Right atrium auricular region (tissue), 2 donors: Measurements from ENCODE around the gene TRAPPC10. TPM values are rescaled to one million over a fixed set of nuclear protein-coding genes. Genes with fewer than 3 reads are reported as not detected.

Experiments
- DNase-seq: peaks from one replicate; pipeline ENCODE4 v3.0.0-alpha.2; 2019; ENCODE audit warnings: low spot score
- H3K27ac ChIP-seq, 2 donors: fragments of 200-600 bp; sonication (generic); 1 replicate in 1 of 2; 2 replicates in 1 of 2; pipeline ENCODE4 v1.5.1; 2016 to 2019
- H3K27me3 ChIP-seq, 2 donors: fragments of 200-600 bp; sonication (generic); one replicate each; pipeline versions ENCODE4 v1.5.1 to v1.6.0; 2017 to 2019
- H3K36me3 ChIP-seq: fragments of 200-600 bp; sonication (generic); one replicate; pipeline ENCODE4 v1.5.1; 2016
- H3K4me1 ChIP-seq, 2 donors: fragments of 200-600 bp; sonication (generic); one replicate each; pipeline versions ENCODE4 v1.5.1 to v1.6.0; 2017 to 2019
- H3K4me3 ChIP-seq, 2 donors: fragments of 200-600 bp; sonication (generic); 1 replicate in 1 of 2; 2 replicates in 1 of 2; pipeline ENCODE4 v1.5.1; 2017 to 2019; ENCODE audit warnings: mild to moderate bottlenecking in 1 of 2, moderate library complexity in 1 of 2
- H3K9me3 ChIP-seq, 2 donors: fragments of 200-600 bp; sonication (generic); one replicate each; pipeline ENCODE4 v1.5.1; 2019
- total RNA-seq, 2 donors: library from RNA; depleted of rRNA; stranded (reverse); fragments of >200 nt; gene quantifications; one replicate each; pipeline ENCODE4 v1.1.0, GENCODE V29; 2016
- TF ChIP-seq, protein P1 (sequence below), 2 donors: fragments of 200-600 bp; sonication (generic); IDR thresholded peaks; one replicate each; pipeline ENCODE4 v1.5.1; 2019; ENCODE audit warnings: antibody characterized with exemption in 2 of 2

Gene TRAPPC10
- total RNA-seq, 2 donors from 2014 or later: 18.2 to 19.7 TPM

DNA sequence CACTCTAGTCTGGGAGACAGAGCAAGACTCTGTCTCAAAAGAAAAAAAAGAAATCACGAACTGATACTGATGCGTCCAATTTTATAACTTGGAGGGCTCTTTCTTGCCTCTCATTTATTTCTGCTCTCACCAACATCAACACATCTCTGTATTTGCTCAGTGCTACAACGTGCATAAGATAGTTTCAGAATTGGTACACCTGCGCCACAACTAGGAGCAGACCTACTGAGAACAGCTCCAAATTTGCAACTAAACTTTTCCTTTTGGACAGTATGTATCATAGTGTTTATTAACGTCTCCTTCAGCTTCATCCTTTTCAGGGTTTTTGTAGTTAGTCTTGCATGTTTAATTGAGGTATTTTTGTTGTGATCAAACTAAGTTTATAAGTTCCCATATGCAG, 27.7 kb downstream of the TRAPPC10 start:
- H3K36me3 ChIP-seq: peaks cover 36% of the 10 kb centered on the region
- DNase-seq: no peak
- TF ChIP-seq, protein P1, sequence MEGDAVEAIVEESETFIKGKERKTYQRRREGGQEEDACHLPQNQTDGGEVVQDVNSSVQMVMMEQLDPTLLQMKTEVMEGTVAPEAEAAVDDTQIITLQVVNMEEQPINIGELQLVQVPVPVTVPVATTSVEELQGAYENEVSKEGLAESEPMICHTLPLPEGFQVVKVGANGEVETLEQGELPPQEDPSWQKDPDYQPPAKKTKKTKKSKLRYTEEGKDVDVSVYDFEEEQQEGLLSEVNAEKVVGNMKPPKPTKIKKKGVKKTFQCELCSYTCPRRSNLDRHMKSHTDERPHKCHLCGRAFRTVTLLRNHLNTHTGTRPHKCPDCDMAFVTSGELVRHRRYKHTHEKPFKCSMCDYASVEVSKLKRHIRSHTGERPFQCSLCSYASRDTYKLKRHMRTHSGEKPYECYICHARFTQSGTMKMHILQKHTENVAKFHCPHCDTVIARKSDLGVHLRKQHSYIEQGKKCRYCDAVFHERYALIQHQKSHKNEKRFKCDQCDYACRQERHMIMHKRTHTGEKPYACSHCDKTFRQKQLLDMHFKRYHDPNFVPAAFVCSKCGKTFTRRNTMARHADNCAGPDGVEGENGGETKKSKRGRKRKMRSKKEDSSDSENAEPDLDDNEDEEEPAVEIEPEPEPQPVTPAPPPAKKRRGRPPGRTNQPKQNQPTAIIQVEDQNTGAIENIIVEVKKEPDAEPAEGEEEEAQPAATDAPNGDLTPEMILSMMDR (IDR thresholded peaks at IDR 0.05): no peak
- H3K27ac ChIP-seq: no peak overlapping the region
- H3K27me3 ChIP-seq: no peaks in the 10 kb centered on the region
- H3K4me1 ChIP-seq: no peaks in the 10 kb centered on the region
- H3K9me3 ChIP-seq: no peaks in the 10 kb centered on the region
- no peak overlapping the region for H3K4me3 ChIP-seq

DNA sequence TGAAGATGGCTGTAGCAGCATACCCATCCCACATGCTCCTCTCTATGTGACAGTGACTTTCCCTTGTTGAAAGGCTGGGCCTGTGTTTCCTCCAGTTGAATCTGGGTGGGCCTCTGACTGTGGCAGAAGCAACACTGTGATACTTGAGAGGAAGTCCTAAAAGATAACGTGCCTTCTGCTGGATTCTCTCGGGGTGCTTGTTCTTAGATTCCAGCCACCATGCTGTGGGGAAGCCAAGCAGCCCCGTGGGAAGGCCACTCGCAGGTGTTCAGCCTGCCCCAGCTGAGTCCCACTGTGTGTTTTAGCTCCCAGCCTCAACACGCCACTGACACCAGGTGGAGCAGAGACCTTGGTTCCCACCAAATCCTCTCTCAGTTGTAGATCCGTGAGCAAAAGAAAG, 31.5 kb downstream of the TRAPPC10 start:
- H3K4me1 ChIP-seq: no peaks in the 10 kb centered on the region
- TF ChIP-seq, protein P1 (IDR thresholded peaks at IDR 0.05): no peak
- no peak for DNase-seq
- H3K27ac ChIP-seq: no peak overlapping the region
- no peak overlapping the region for H3K4me3 ChIP-seq
- H3K27me3 ChIP-seq: no peaks in the 10 kb centered on the region
- no peaks in the 10 kb centered on the region for H3K9me3 ChIP-seq
- peaks cover 10% of the 10 kb centered on the region for H3K36me3 ChIP-seq

DNA sequence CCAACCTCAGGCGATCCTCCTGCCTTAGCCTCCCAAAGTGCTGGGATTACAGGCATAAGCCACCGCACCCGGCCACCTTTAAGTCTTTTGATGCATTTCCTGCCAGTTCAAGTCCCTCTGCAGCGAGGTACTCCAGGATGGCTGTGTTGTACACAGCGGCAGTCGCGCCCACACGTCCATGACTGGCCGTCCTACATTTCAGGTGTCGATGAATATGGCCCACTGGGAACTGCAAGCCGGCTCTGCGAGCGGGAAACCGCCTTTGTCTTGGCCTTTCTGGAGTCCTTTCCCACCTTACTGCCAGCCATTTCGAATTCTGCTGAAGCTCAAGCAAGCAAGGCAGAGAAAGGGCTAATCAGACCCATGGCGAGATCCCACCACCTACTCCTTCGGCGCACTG, 34.6 kb downstream of the TRAPPC10 start:
- H3K36me3 ChIP-seq: no peaks in the 10 kb centered on the region

DNA sequence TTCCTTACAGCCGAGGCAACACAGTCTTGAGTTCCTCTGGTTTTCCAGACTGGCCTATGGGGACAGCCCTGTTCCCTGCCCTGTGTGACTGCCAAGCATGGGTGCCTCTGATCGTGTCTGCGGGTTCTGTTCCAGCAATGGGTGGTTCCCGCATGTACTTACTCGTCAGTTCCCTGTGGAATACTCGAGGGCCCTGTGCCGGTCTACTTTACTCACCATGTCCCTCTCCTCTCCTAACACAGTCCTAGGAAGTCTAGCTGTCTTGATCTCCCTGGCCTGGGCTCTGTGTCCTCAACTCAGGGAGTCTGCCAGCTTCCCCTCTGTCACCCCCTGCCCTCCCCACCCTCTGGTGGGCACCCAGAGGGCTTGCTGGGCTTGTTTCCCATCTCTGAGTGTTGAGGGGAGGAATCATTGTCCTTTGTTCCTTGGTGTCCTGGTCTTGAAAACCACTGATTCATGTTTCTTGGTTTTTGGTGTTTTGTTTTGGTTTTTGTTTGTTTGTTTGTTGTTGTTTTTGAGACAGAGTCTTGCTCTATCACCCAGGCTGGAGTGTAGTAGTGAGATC, 36.0 kb downstream of the TRAPPC10 start:
- H3K4me3 ChIP-seq: no peak overlapping the region
- TF ChIP-seq, protein P1 (IDR thresholded peaks at IDR 0.05): no peak

More for the DNA sequence above, 34.6 kb downstream of the TRAPPC10 start:
- Histone ChIP-seq H3K9me3 (no peaks in the 10 kb centered on the region), H3K27ac (no peak overlapping the region), H3K27me3 (no peaks in the 10 kb centered on the region), H3K4me3 (no peak overlapping the region), H3K4me1 (peaks cover 0 to 18% of the 10 kb centered on the region in 2 donors)
- no peak for DNase-seq
- TF ChIP-seq, protein P1 (IDR thresholded peaks at IDR 0.05): no peak

DNA sequence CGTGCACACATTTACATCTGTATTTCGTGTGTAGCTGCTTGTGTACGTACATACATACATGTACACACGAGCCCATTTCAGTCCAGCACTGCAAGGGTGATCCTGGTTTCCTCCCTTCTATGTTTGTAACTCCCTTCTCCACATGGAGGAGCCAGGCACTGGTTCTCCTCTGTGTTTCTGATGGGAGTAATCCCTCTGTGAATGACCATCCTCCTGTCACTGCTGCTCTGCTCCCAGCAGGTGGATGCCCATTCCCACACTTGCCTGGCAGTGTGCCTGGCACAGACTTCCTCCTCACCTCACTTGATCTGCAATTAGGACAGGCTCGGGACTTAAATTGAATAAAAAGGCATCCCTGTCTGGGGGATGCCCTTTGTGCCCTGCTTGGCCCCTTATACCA, 37.1 kb downstream of the TRAPPC10 start:
- no peak for DNase-seq
- H3K36me3 ChIP-seq: no peaks in the 10 kb centered on the region
- H3K9me3 ChIP-seq: no peaks in the 10 kb centered on the region
- H3K4me3 ChIP-seq: no peak overlapping the region
- peaks cover 0 to 31% of the 10 kb centered on the region in 2 donors for H3K4me1 ChIP-seq
- TF ChIP-seq, protein P1 (IDR thresholded peaks at IDR 0.05): no peak
- H3K27ac ChIP-seq: no peak overlapping the region
- H3K27me3 ChIP-seq: no peaks in the 10 kb centered on the region

More for the DNA sequence above, 36.0 kb downstream of the TRAPPC10 start:
- Histone ChIP-seq H3K4me1 (peaks cover 0 to 31% of the 10 kb centered on the region in 2 donors), H3K36me3 (no peaks in the 10 kb centered on the region), H3K9me3 (no peaks in the 10 kb centered on the region), H3K27ac (no peak overlapping the region), H3K27me3 (no peaks in the 10 kb centered on the region)
- DNase-seq: no peak

DNA sequence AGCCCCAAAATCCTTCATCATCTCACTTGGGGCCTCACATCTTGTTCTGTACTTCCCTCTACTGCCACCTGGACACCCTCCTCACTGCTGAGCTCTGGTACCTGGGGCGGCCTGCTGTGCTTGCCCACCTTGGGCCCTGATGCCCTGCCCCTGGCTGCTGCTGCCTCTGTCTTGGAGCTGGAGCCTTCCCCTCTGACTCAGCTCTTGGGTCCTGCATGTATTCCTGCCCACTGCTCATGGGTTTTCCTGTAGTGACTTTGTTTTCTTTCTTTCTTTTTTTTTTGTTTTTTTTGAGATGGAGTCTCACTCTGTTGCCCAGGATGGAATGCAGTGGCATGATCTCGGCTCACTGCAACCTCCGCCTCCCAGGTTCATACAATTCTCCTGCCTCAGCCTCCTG, 37.5 kb downstream of the TRAPPC10 start:
- peaks cover 0 to 31% of the 10 kb centered on the region in 2 donors for H3K4me1 ChIP-seq
- TF ChIP-seq, protein P1 (IDR thresholded peaks at IDR 0.05): no peak
- H3K36me3 ChIP-seq: no peaks in the 10 kb centered on the region
- DNase-seq: no peak
- no peak overlapping the region for H3K4me3 ChIP-seq
- no peak overlapping the region for H3K27ac ChIP-seq
- no peaks in the 10 kb centered on the region for H3K9me3 ChIP-seq
- no peaks in the 10 kb centered on the region for H3K27me3 ChIP-seq
